K562 (cell line): Measurements from ENCODE around the gene THADA.

Source experiments
- HDAC6 ChIP-seq: IDR thresholded peaks from 2 replicates; pipeline ENCODE4 v1.6.1; 2012; ENCODE audit warnings: low read depth, mild to moderate bottlenecking, control low read depth, inconsistent platforms, low read length, moderate library complexity
- TF ChIP-seq, protein P1 (sequence below), 3 experiments: IDR thresholded peaks in 2 of 3; conservative IDR thresholded peaks in 1 of 3; 2 replicates each; pipeline ENCODE4 v1.5.1; 2011 to 2012; ENCODE audit warnings: low read length in 3 of 3, mild to moderate bottlenecking in 3 of 3, control low read depth in 2 of 3, improper control_type of control experiment in 1 of 3, inconsistent platforms in 1 of 3, low read depth in 1 of 3, mixed read lengths in 1 of 3, moderate library complexity in 1 of 3; ENCODE audit not compliant: insufficient read depth in 2 of 3

DNA sequence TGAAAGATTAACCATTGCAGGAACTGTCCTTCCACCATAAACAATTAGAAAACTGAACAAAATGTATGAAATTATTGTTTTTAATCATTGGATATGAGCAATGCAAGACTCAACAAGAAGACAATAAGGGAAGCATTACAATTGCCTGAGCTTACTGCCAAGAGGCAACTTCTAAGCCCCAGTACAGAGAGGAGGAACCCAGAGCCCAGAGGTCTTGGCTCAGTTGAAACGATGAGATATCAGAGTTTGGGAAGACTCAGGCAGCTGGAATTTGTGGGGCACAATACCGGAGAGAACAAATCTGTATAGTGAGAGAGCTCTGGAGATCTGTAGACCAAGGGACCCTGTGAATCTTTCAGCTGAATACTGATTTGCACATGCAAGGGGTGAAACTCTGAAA is 288.8 kb downstream of the THADA start:
- no peak for TF ChIP-seq HDAC6
- TF ChIP-seq, protein P1, sequence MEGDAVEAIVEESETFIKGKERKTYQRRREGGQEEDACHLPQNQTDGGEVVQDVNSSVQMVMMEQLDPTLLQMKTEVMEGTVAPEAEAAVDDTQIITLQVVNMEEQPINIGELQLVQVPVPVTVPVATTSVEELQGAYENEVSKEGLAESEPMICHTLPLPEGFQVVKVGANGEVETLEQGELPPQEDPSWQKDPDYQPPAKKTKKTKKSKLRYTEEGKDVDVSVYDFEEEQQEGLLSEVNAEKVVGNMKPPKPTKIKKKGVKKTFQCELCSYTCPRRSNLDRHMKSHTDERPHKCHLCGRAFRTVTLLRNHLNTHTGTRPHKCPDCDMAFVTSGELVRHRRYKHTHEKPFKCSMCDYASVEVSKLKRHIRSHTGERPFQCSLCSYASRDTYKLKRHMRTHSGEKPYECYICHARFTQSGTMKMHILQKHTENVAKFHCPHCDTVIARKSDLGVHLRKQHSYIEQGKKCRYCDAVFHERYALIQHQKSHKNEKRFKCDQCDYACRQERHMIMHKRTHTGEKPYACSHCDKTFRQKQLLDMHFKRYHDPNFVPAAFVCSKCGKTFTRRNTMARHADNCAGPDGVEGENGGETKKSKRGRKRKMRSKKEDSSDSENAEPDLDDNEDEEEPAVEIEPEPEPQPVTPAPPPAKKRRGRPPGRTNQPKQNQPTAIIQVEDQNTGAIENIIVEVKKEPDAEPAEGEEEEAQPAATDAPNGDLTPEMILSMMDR (IDR thresholded peaks at IDR 0.05 in 2 of 3, conservative IDR thresholded peaks at IDR 0.05 in 1 of 3; ENCODE audit: insufficient read depth in 2 of 3, low read depth in 1 of 3, low read length in 3 of 3): no peak
